ENCODE measurements around the gene ZBTB43.

- TF ChIP-seq, protein P1, sequence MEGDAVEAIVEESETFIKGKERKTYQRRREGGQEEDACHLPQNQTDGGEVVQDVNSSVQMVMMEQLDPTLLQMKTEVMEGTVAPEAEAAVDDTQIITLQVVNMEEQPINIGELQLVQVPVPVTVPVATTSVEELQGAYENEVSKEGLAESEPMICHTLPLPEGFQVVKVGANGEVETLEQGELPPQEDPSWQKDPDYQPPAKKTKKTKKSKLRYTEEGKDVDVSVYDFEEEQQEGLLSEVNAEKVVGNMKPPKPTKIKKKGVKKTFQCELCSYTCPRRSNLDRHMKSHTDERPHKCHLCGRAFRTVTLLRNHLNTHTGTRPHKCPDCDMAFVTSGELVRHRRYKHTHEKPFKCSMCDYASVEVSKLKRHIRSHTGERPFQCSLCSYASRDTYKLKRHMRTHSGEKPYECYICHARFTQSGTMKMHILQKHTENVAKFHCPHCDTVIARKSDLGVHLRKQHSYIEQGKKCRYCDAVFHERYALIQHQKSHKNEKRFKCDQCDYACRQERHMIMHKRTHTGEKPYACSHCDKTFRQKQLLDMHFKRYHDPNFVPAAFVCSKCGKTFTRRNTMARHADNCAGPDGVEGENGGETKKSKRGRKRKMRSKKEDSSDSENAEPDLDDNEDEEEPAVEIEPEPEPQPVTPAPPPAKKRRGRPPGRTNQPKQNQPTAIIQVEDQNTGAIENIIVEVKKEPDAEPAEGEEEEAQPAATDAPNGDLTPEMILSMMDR (conservative IDR thresholded peaks at IDR 0.05; ENCODE audit: low read depth in 2 of 2) = no peak
- TF ChIP-seq EZH2 (IDR thresholded peaks at IDR 0.05; ENCODE audit: low read depth, unreplicated experiment) = no peak
- no peak for TF ChIP-seq POLR2AphosphoS5 (IDR thresholded peaks at IDR 0.05; ENCODE audit: low read depth)
- no peak for TF ChIP-seq JUNB (IDR thresholded peaks at IDR 0.05; ENCODE audit: unreplicated experiment)
Observed at GRCh38 chr9:126756876-126757415, 47.9 kb upstream of the ZBTB43 start.

All from GM23338 (cell line).